GM12878 (cell line): ENCODE results near the gene CHIC2. TPM values are rescaled to one million over a fixed set of nuclear protein-coding genes. Genes with fewer than 3 reads are reported as not detected.

Source experiments
- ATAC-seq: fragments of 200-7000 bp; cut with Tn5 transposase; 3 replicates; pipeline ENCODE4 v1.9.1; 2020; ENCODE audit warnings: mild to moderate bottlenecking, moderate library complexity
- BruUV-seq: library from RNA; stranded (reverse); fragments of 400-500 nt; replicated peaks from 2 replicates; lab custom pipeline; 2021; lab: Mats Ljungman, UMichigan
- CTCF ChIA-PET: fragments of 300-600 bp; sonication (Branson Sonifier 250); formaldehyde crosslinking; extraction: SDS; loops from one replicate; lab custom pipeline; 2021; ENCODE audit warnings: inconsistent platforms; lab: Yijun Ruan, JAX
- POLR2A ChIA-PET: fragments of 350-600 bp; formaldehyde crosslinking; extraction: SDS; loops from one replicate; lab custom pipeline; 2021; ENCODE audit warnings: inconsistent platforms; lab: Charles Lee
- RAD21 ChIA-PET: fragments of 300-600 bp; sonication (Branson Sonifier 250); formaldehyde crosslinking; loops from one replicate; lab custom pipeline; 2023; ENCODE audit warnings: antibody characterized with exemption; ENCODE audit not compliant: unreplicated experiment; lab: Charles Lee
- SMC1A ChIA-PET: fragments of 300-600 bp; sonication (Branson Sonifier 250); formaldehyde crosslinking; loops from one replicate; lab custom pipeline; 2023; ENCODE audit not compliant: unreplicated experiment, uncharacterized antibody; lab: Charles Lee
- DNase-seq: peaks from one replicate; pipeline ENCODE4 v3.0.0-alpha.2; 2011; ENCODE audit warnings: low read depth, low spot score
- FAIRE-seq: peaks from 3 replicates; lab custom pipeline; 2011; peaks lifted over from hg19 to GRCh38; lab: Jason Lieb, UNC
- H2AFZ ChIP-seq: 2 replicates; pipeline ENCODE4 v1.6.0; 2011; ENCODE audit warnings: low read depth, low read length, control low read depth; ENCODE audit not compliant: control insufficient read depth
- H3K27ac ChIP-seq: 2 replicates; pipeline ENCODE4 v1.5.1; 2011; ENCODE audit warnings: control low read depth; ENCODE audit not compliant: control insufficient read depth, insufficient read depth
- H3K27me3 ChIP-seq, 2 experiments: replicated peaks in 1 of 2; 2 replicates each; pipeline versions ENCODE4 v1.6.0 to v1.6.1; 2011; ENCODE audit warnings: low read length in 1 of 2; ENCODE audit not compliant: control insufficient read depth in 2 of 2, insufficient read depth in 2 of 2
- H3K36me3 ChIP-seq, 2 experiments: 2 replicates each; pipeline ENCODE4 v1.5.1; 2011; ENCODE audit warnings: low read length in 1 of 2; ENCODE audit not compliant: control insufficient read depth in 2 of 2, insufficient read depth in 2 of 2
- H3K4me1 ChIP-seq: 2 replicates; pipeline ENCODE4 v1.6.1; 2011; ENCODE audit warnings: mild to moderate bottlenecking, low read length, moderate library complexity, mixed read lengths; ENCODE audit not compliant: control insufficient read depth, insufficient read depth
- H3K4me2 ChIP-seq: 2 replicates; pipeline ENCODE4 v1.6.0; 2011; ENCODE audit warnings: control low read depth; ENCODE audit not compliant: control insufficient read depth, insufficient read depth
- H3K4me3 ChIP-seq: fragments of 200-600 bp; sonication (generic); 2 replicates; pipeline ENCODE4 v1.5.1; 2016
- H3K79me2 ChIP-seq: 2 replicates; pipeline ENCODE4 v1.6.0; 2011; ENCODE audit warnings: low read length; ENCODE audit not compliant: control insufficient read depth, insufficient read depth
- H3K9ac ChIP-seq: 2 replicates; pipeline ENCODE4 v1.8.0; 2011; ENCODE audit warnings: low read length, control low read depth, mixed read lengths; ENCODE audit not compliant: control insufficient read depth, insufficient read depth
- H3K9me3 ChIP-seq: replicated peaks from 3 replicates; pipeline ENCODE4 v1.5.1; 2011; ENCODE audit warnings: mild to moderate bottlenecking, low read length; ENCODE audit not compliant: control insufficient read depth, insufficient read depth
- H4K20me1 ChIP-seq: 2 replicates; pipeline ENCODE4 v1.6.0; 2011; ENCODE audit not compliant: control insufficient read depth, insufficient read depth
- BACH1 ChIP-seq: fragments of 450-650 bp; IDR thresholded peaks from 2 replicates; pipeline ENCODE4 v1.6.1; 2017; ENCODE audit warnings: mild to moderate bottlenecking, borderline replicate concordance
- BHLHE40 ChIP-seq, 2 experiments: fragments of 450-650 bp in 1 of 2; IDR thresholded peaks; 2 replicates each; pipeline ENCODE4 v1.6.1; 2011 to 2017; ENCODE audit warnings: low read depth in 2 of 2, borderline replicate concordance in 1 of 2, improper control_type of control experiment in 1 of 2, low read length in 1 of 2, mild to moderate bottlenecking in 1 of 2
- CBX3 ChIP-seq: fragments of 200-600 bp; sonication (generic); IDR thresholded peaks from 2 replicates; pipeline ENCODE4 v1.6.1; 2016; ENCODE audit warnings: low read depth, borderline replicate concordance
- CHD2 ChIP-seq: IDR thresholded peaks from 2 replicates; pipeline ENCODE4 v1.6.1; 2011; ENCODE audit warnings: low read depth, low read length, improper control_type of control experiment, borderline replicate concordance
- CHD4 ChIP-seq: fragments of 200-600 bp; sonication (generic); IDR thresholded peaks from 2 replicates; pipeline ENCODE4 v1.6.1; 2016; ENCODE audit warnings: mild to moderate bottlenecking
- CREM ChIP-seq: IDR thresholded peaks from 2 replicates; pipeline ENCODE4 v1.6.1; 2014; ENCODE audit warnings: antibody characterized with exemption, low read depth
- EP300 ChIP-seq, 2 experiments: fragments of 150-350 bp in 1 of 2; IDR thresholded peaks; 2 replicates each; pipeline ENCODE4 v1.6.1; 2011 to 2012; ENCODE audit warnings: low read depth in 2 of 2, low read length in 2 of 2, borderline replicate concordance in 1 of 2, improper control_type of control experiment in 1 of 2, inconsistent platforms in 1 of 2; ENCODE audit not compliant: control insufficient read depth in 1 of 2
- FOXM1 ChIP-seq: IDR thresholded peaks from 2 replicates; pipeline ENCODE4 v1.6.1; 2012; ENCODE audit warnings: low read depth, mild to moderate bottlenecking, inconsistent platforms, low read length, moderate library complexity
- KDM1A ChIP-seq: fragments of 200-600 bp; sonication (generic); IDR thresholded peaks from 2 replicates; pipeline ENCODE4 v1.6.1; 2016; ENCODE audit warnings: borderline replicate concordance
- MTA3 ChIP-seq: IDR thresholded peaks from 2 replicates; pipeline ENCODE4 v1.6.1; 2012; ENCODE audit warnings: low read length, inconsistent platforms, borderline replicate concordance
- MYB ChIP-seq: fragments of 150-350 bp; IDR thresholded peaks from 2 replicates; pipeline ENCODE4 v1.6.1; 2014; ENCODE audit warnings: mild to moderate bottlenecking, low read depth, low read length, borderline replicate concordance
- NFXL1 ChIP-seq: fragments of 450-650 bp; IDR thresholded peaks from 2 replicates; pipeline ENCODE4 v1.6.1; 2017; ENCODE audit warnings: antibody characterized with exemption, mild to moderate bottlenecking, borderline replicate concordance
- POU2F2 ChIP-seq: IDR thresholded peaks from 3 replicates; pipeline ENCODE4 v1.6.1; 2011; ENCODE audit warnings: low read depth, mild to moderate bottlenecking, low read length, borderline replicate concordance
- RAD51 ChIP-seq: fragments of 450-650 bp; IDR thresholded peaks from 2 replicates; pipeline ENCODE4 v1.6.1; 2016; ENCODE audit warnings: moderate library complexity, mild to moderate bottlenecking, inconsistent platforms
- RCOR1 ChIP-seq: conservative IDR thresholded peaks from 2 replicates; pipeline ENCODE4 v1.6.1; 2012; ENCODE audit warnings: low read depth, low read length, improper control_type of control experiment
- RUNX3 ChIP-seq: IDR thresholded peaks from 2 replicates; pipeline ENCODE4 v1.6.1; 2012; ENCODE audit warnings: low read length, inconsistent platforms
- SMAD5 ChIP-seq: IDR thresholded peaks from 2 replicates; pipeline ENCODE4 v1.6.1; 2016; ENCODE audit warnings: antibody characterized with exemption, low read depth
- SMC3 ChIP-seq: IDR thresholded peaks from 2 replicates; pipeline ENCODE4 v1.6.1; 2011; ENCODE audit warnings: low read length, improper control_type of control experiment, borderline replicate concordance
- SP1 ChIP-seq: IDR thresholded peaks from one replicate; pipeline ENCODE4 v1.6.1; 2011; ENCODE audit warnings: low read depth, low read length
- WGBS: methylation state at CpG from one replicate; pipeline ENCODE4 v1.1.6; 2016; ENCODE audit warnings: low lambda C conversion rate; ENCODE audit not compliant: insufficient replicate concordance, insufficient coverage; ENCODE audit errors: missing lambda C conversion rate; 5-methylcytosine and 5-hydroxymethylcytosine counted together
- in situ Hi-C: fragments of 300-500 bp; cut with MboI; formaldehyde crosslinking; loops from 9 replicates; pipeline ENCODE4 v1.14.3; 2018; ENCODE audit warnings: mixed read lengths
- intact Hi-C: fragments of 100-400 bp; cut with micrococcal nuclease; formaldehyde crosslinking; loops from one replicate; pipeline ENCODE4 v1.14.2; 2022; ENCODE audit not compliant: unreplicated experiment
- polyA plus RNA-seq, 11 experiments: library from polyadenylated mRNA; depleted of rRNA in 4 of 11; unstranded in 6 of 11; stranded (reverse) in 5 of 11; fragments of >200 nt; fragmentation: Nextera tagmentation in 4 of 11; fragmentation: Illumina TruSeq in 1 of 11; extraction: Ambion mirVana in 4 of 11; extraction: Trizol in 1 of 11; gene quantifications; 1 replicate in 1 of 11; 2 replicates in 10 of 11; pipeline versions ENCODE4 v1.2.1 to v1.2.3, GENCODE V29; 2011 to 2016; ENCODE audit warnings: inconsistent platforms in 2 of 11, missing spikeins in 2 of 11, low read depth in 1 of 11
- total RNA-seq, 4 experiments: library from RNA; depleted of rRNA in 3 of 4; stranded (reverse); fragments of >200 nt in 3 of 4; fragmentation: Illumina TruSeq in 1 of 4; extraction: Trizol in 1 of 4; gene quantifications; 2 replicates each; pipeline versions ENCODE4 v1.2.1 to v1.2.3, GENCODE V29; 2013 to 2021
- TF ChIP-seq, protein P1 (sequence below): fragments of 450-650 bp; IDR thresholded peaks from 2 replicates; pipeline ENCODE4 v1.6.1; 2014; ENCODE audit warnings: mild to moderate bottlenecking
- TF ChIP-seq, protein P2 (sequence below): IDR thresholded peaks from 2 replicates; pipeline ENCODE4 v1.6.1; 2011; ENCODE audit warnings: borderline replicate concordance, low read depth, mild to moderate bottlenecking, moderate library complexity, mixed read lengths, low read length; ENCODE audit not compliant: insufficient read depth; ENCODE audit errors: extremely low read length

Gene CHIC2
- total and polyA plus RNA-seq, 10 of the 15 experiments (the other 5 are each of a cell fraction or from before 2014, with no cell fraction given): 0.80 to 24.4 (median 12.2) TPM

GRCh38 chr4:54090404-54090803 lies 26.0 kb upstream of the CHIC2 start (continued):
- TF ChIP-seq, protein P1, sequence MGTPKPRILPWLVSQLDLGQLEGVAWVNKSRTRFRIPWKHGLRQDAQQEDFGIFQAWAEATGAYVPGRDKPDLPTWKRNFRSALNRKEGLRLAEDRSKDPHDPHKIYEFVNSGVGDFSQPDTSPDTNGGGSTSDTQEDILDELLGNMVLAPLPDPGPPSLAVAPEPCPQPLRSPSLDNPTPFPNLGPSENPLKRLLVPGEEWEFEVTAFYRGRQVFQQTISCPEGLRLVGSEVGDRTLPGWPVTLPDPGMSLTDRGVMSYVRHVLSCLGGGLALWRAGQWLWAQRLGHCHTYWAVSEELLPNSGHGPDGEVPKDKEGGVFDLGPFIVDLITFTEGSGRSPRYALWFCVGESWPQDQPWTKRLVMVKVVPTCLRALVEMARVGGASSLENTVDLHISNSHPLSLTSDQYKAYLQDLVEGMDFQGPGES: no peak
- TF ChIP-seq BACH1: no peak

GRCh38 chr4:54089875-54090274 lies 25.5 kb upstream of the CHIC2 start:
- Histone ChIP-seq H2AFZ (no peak overlapping the region), H3K27me3 (peaks cover 2 to 7% of the 10 kb centered on the region in 2 experiments; a peak in 3 of 4 replicates), H3K9me3 (no peaks in the 10 kb centered on the region), H3K4me1 (peaks cover 8% of the 10 kb centered on the region), H3K4me2 (no peak overlapping the region), H3K9ac (no peak overlapping the region), H3K79me2 (no peaks in the 10 kb centered on the region), H3K4me3 (no peak overlapping the region), H3K27ac (no peak overlapping the region), H3K36me3 (no peaks in the 10 kb centered on the region), H4K20me1 (no peaks in the 10 kb centered on the region)
- ChIA-PET CTCF (interaction anchor here (1.1 kb wide), 1 partner anchor 159 kb away, joined by 3 read pairs; no protein-coding TSS in a partner anchor), RAD21 (no interaction called here), SMC1A (no interaction called here), POLR2A (no interaction called here)
- ATAC-seq (no peak), DNase-seq (no peak), FAIRE-seq (no peak)
- intact Hi-C loops: no loop called here
- in situ Hi-C loops: no loop called here
- TF ChIP-seq SMAD5 (no peak), MYB (no peak), CREM (no peak), MTA3 (no peak), CHD2 (no peak), SP1 (no peak), RAD51 (no peak), CBX3 (no peak), RUNX3 (no peak), SMC3 (no peak), EP300 (IDR thresholded peaks at IDR 0.05; ENCODE audit: borderline replicate concordance in 1 of 2, control insufficient read depth in 1 of 2, low read depth in 2 of 2, low read length in 2 of 2) (no peak), POU2F2 (no peak), NFXL1 (no peak), CHD4 (no peak), FOXM1 (no peak), BHLHE40 (IDR thresholded peaks at IDR 0.05; ENCODE audit: borderline replicate concordance in 1 of 2, low read depth in 2 of 2, low read length in 1 of 2) (no peak), KDM1A (no peak), RCOR1 (no peak)
- TF ChIP-seq, protein P2, sequence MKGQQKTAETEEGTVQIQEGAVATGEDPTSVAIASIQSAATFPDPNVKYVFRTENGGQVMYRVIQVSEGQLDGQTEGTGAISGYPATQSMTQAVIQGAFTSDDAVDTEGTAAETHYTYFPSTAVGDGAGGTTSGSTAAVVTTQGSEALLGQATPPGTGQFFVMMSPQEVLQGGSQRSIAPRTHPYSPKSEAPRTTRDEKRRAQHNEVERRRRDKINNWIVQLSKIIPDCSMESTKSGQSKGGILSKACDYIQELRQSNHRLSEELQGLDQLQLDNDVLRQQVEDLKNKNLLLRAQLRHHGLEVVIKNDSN: no peak
- BruUV-seq: no TSS peak
- WGBS: 92% methylated on average over 1 of the region's 1 CpG
